ENCODE results near the gene NEMP2. TPM values are rescaled to one million over a fixed set of nuclear protein-coding genes. Genes with fewer than 3 reads are reported as not detected.

Gene NEMP2
- total and polyA plus RNA-seq, 2 of the 8 experiments (the other 6 are each of a cell fraction or from before 2014, with no cell fraction given), result 3.1 to 5.3 TPM

DNA sequence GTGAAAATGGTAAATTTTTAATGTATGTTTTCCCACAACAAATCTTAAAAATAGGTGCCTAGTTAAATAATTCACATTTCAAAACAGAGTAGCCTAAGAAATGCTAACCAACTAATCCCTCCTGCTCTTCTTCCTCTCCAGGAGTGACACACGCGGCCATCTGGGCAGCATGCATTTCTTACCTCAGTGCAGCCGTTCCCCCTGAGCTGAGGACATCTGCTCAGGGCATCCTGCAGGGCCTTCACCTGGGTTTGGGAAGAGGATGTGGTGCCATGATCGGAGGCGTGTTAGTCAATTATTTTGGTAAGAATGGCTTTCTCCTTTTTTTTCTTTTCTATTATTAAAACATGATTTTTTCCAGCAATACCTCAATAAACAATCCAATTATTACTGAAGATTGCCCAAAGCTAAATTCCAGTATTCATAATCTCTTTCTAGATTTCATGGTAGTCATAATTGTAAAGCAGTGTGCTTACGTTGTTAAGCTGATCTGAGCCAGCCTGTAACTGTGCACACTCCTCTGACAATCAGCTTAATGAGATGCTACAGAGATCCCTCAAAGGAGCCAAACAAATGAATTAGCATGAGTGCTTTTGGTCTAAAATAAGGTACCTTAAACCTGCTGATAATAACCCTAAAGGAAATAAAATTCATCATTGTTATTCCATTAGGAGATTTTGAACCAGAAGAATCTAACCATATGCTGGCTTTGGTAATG is 45.8 kb downstream of the NEMP2 start:
- Histone ChIP-seq H2BK120ac (replicated peaks; ENCODE audit: low read depth, low read length) (no peak overlapping the region), H3K36me3 (ENCODE audit: control insufficient read depth in 2 of 4, insufficient read depth in 4 of 4, low read length in 3 of 4) (no peaks in the 10 kb centered on the region), H3K23me2 (ENCODE audit: low read depth, low read length) (no peaks in the 10 kb centered on the region), H3K9ac (replicated peaks in 1 of 4; ENCODE audit: extremely low read depth in 1 of 4, low read depth in 3 of 4, low read length in 3 of 4) (no peak overlapping the region), H4K8ac (ENCODE audit: extremely low read depth, insufficient read depth, low read length) (no peak overlapping the region), H3K79me2 (ENCODE audit: control insufficient read depth in 1 of 2, insufficient read depth in 2 of 2, low read length in 2 of 2) (no peaks in the 10 kb centered on the region), H3K14ac (ENCODE audit: insufficient read length) (no peak overlapping the region), H2BK15ac (ENCODE audit: low read length) (no peak overlapping the region), H4K91ac (replicated peaks; ENCODE audit: insufficient read length, low read length) (no peak overlapping the region), H3K18ac (ENCODE audit: extremely low read depth, low read length) (no peak overlapping the region), H3K4me2 (ENCODE audit: insufficient read depth in 1 of 2, low read depth in 2 of 2, low read length in 2 of 2) (no peak overlapping the region), H3K27ac (ENCODE audit: low read depth, low read length) (no peak overlapping the region), H3K9me3 (ENCODE audit: insufficient read depth in 2 of 2, low read depth in 1 of 2, low read length in 1 of 2) (no peaks in the 10 kb centered on the region), H3K4ac (replicated peaks; ENCODE audit: insufficient read length, low read depth, low read length) (no peak overlapping the region), H3K56ac (replicated peaks; ENCODE audit: insufficient read length, low read depth, low read length) (no peak overlapping the region), H2BK20ac (ENCODE audit: low read length) (no peak overlapping the region), H4K5ac (ENCODE audit: insufficient read length, low read depth, low read length) (no peak overlapping the region), H2BK5ac (ENCODE audit: low read depth, low read length) (no peak overlapping the region), H2AK5ac (ENCODE audit: low read depth, low read length) (no peak overlapping the region), H4K20me1 (replicated peaks in 1 of 2; ENCODE audit: control insufficient read depth in 1 of 2, insufficient read depth in 2 of 2, low read length in 2 of 2) (no peaks in the 10 kb centered on the region), H3K23ac (ENCODE audit: insufficient read length) (no peak overlapping the region), H3K4me1 (replicated peaks in 1 of 4; ENCODE audit: control insufficient read depth in 3 of 4, insufficient read depth in 4 of 4, low read length in 3 of 4) (peaks cover 0 to 6% (median 2%) of the 10 kb centered on the region in 4 experiments; a peak in 2 of 7 replicates), H3K27me3 (replicated peaks in 1 of 4; ENCODE audit: control insufficient read depth in 3 of 4, extremely low read depth in 1 of 4, insufficient read depth in 3 of 4, low read length in 3 of 4) (no peaks in the 10 kb centered on the region), H3K79me1 (ENCODE audit: low read depth, low read length) (no peaks in the 10 kb centered on the region), H3K4me3 (ENCODE audit: extremely low read depth in 1 of 4, insufficient read depth in 2 of 4, low read depth in 3 of 4, low read length in 4 of 4) (no peak overlapping the region), H2AFZ (ENCODE audit: low read length) (no peak overlapping the region), H2BK12ac (ENCODE audit: low read depth, low read length) (no peak overlapping the region)
- DNase-seq (ENCODE audit: low read depth in 1 of 2, low spot score in 2 of 2) (no peak), FAIRE-seq (no peak)
- POLR2A ChIA-PET (ENCODE audit: partially characterized antibody), result no interaction called here
- TF ChIP-seq EZH2 (IDR thresholded peaks at IDR 0.05; ENCODE audit: low read depth, low read length, severe bottlenecking) (no peak), EGR1 (IDR thresholded peaks at IDR 0.05; ENCODE audit: borderline replicate concordance, low read depth, low read length) (no peak), BACH1 (IDR thresholded peaks at IDR 0.05; ENCODE audit: low read length) (no peak), RBBP5 (IDR thresholded peaks at IDR 0.05; ENCODE audit: borderline replicate concordance, low read depth, low read length) (no peak), BRCA1 (IDR thresholded peaks at IDR 0.05; ENCODE audit: low read depth, low read length) (no peak), CHD2 (IDR thresholded peaks at IDR 0.05; ENCODE audit: low read length) (no peak), CTBP2 (IDR thresholded peaks at IDR 0.05; ENCODE audit: borderline replicate concordance, insufficient read depth, insufficient read length, low read length) (no peak), TAF7 (optimal IDR thresholded peaks at IDR 0.05; ENCODE audit: borderline replicate concordance, low read depth, low read length) (no peak), KDM4A (IDR thresholded peaks at IDR 0.05; ENCODE audit: low read depth, low read length, severe bottlenecking) (no peak), PHF8 (conservative IDR thresholded peaks at IDR 0.05; ENCODE audit: low read depth, low read length) (no peak), CEBPB (IDR thresholded peaks at IDR 0.05; ENCODE audit: low read depth, low read length) (no peak)
- CTCF ChIA-PET (ENCODE audit: partially characterized antibody), result interaction anchor here (1.0 kb wide), 1 partner anchor 20 kb away, joined by 3 read pairs; no protein-coding TSS in a partner anchor
- 83% methylated on average over 6 of the region's 6 CpGs; no CpG with 5 or more reads in 1 of the 2 experiments for WGBS, 2 experiments (ENCODE audit: extremely low coverage in 1 of 2, insufficient coverage in 1 of 2, insufficient read length in 1 of 2, insufficient replicate concordance in 2 of 2, low coverage in 1 of 2, low lambda C conversion rate in 2 of 2, missing lambda C conversion rate in 1 of 2)

All from H1 (cell line).